ENCODE data around the gene SAMD8. TPM values are rescaled to one million over a fixed set of nuclear protein-coding genes. Genes with fewer than 3 reads are reported as not detected.
"Not testable (repeated sequence)": the region's sequence is repeated elsewhere in the genome, so short reads cannot be mapped to it uniquely, and the experiment has no call there.

Gene SAMD8
- total RNA-seq, 2 experiments from 2014 or later = 17.4 to 18.2 TPM

GRCh38 chr10:75110006-75110632 lies 1.3 kb upstream of the SAMD8 start:
- H3K4me3 Mint-ChIP-seq = peak overlapping the region; percentile 80
- H3K27ac Mint-ChIP-seq = peak overlapping the region; percentile 88
- DNase-seq (no peak), ATAC-seq (no peak)
- POLR2A ChIA-PET = interaction anchor here (0.6 to 1.9 kb wide), 4 partner anchors 17 to 960 kb away, joined by 3 to 13 read pairs (median 4); partner anchors contain the start of genes COMTD1 and VDAC2
- CTCF ChIA-PET = interaction anchor here (0.7 to 7.1 kb wide), 5 partner anchors 10 to 126 kb away, joined by 3 to 61 read pairs (median 10); partner anchors contain the start of gene COMTD1
- peaks cover 8% of the 10 kb centered on the region for H3K36me3 Mint-ChIP-seq (ENCODE audit: low read depth)
- no peaks in the 10 kb centered on the region for H3K9me3 Mint-ChIP-seq (ENCODE audit: insufficient read depth)
- H3K4me1 Mint-ChIP-seq (ENCODE audit: low read depth) = peaks cover 43% of the 10 kb centered on the region
- H3K27me3 Mint-ChIP-seq (ENCODE audit: low read depth) = no peaks in the 10 kb centered on the region

- Mint-ChIP-seq H3K9me3 (ENCODE audit: insufficient read depth) (no peaks in the 10 kb centered on the region), H3K4me3 (peak overlapping the region; percentile 80), H3K27me3 (ENCODE audit: low read depth) (no peaks in the 10 kb centered on the region), H3K4me1 (ENCODE audit: low read depth) (peaks cover 48% of the 10 kb centered on the region), H3K27ac (peak overlapping the region; percentile 88), H3K36me3 (ENCODE audit: low read depth) (peaks cover 15% of the 10 kb centered on the region)
- POLR2A ChIA-PET = interaction anchor here (0.5 to 2.1 kb wide), 9 partner anchors 8 to 282 kb away, joined by 3 to 13 read pairs (median 4); partner anchors contain the start of gene COMTD1
- DNase-seq (peak; percentile 56), ATAC-seq (peak; percentile 38)
- CTCF ChIA-PET = interaction anchor here (1.2 to 7.1 kb wide), 6 partner anchors 54 to 124 kb away, joined by 4 to 61 read pairs (median 8); partner anchors contain the start of genes COMTD1 and VDAC2
These were observed 637 bp downstream of the SAMD8 start for GRCh38 chr10:75111907-75112679.

GRCh38 chr10:75115137-75115536 lies 3.7 kb downstream of the SAMD8 start:
- no peaks in the 10 kb centered on the region for H3K9me3 Mint-ChIP-seq (ENCODE audit: insufficient read depth)
- peaks cover 15% of the 10 kb centered on the region for H3K36me3 Mint-ChIP-seq (ENCODE audit: low read depth)
- H3K4me3 Mint-ChIP-seq = no peak overlapping the region
- ChIA-PET POLR2A (no interaction called here), CTCF (interaction anchor here (0.8 to 7.1 kb wide), 4 partner anchors 14 to 121 kb away, joined by 4 to 61 read pairs (median 4); partner anchors contain the start of gene COMTD1)
- no peak overlapping the region for H3K27ac Mint-ChIP-seq
- H3K27me3 Mint-ChIP-seq (ENCODE audit: low read depth) = no peaks in the 10 kb centered on the region
- ATAC-seq (no peak), DNase-seq (no peak)
- H3K4me1 Mint-ChIP-seq (ENCODE audit: low read depth) = peaks cover 40% of the 10 kb centered on the region

GRCh38 chr10:75116941-75117775 lies 5.7 kb downstream of the SAMD8 start:
- H3K27ac Mint-ChIP-seq; H3K9me3 Mint-ChIP-seq (ENCODE audit: insufficient read depth); H3K27me3 Mint-ChIP-seq (ENCODE audit: low read depth); DNase-seq; H3K4me3 Mint-ChIP-seq; ATAC-seq: not testable (repeated sequence)
- POLR2A ChIA-PET = interaction anchor here (0.7 kb wide), 1 partner anchor 23 kb away, joined by 4 read pairs; no protein-coding TSS in a partner anchor
- H3K36me3 Mint-ChIP-seq (ENCODE audit: low read depth) = peaks cover 15% of the 10 kb centered on the region
- H3K4me1 Mint-ChIP-seq (ENCODE audit: low read depth) = peaks cover 38% of the 10 kb centered on the region
- CTCF ChIA-PET = interaction anchor here (0.6 kb wide), 1 partner anchor 120 kb away, joined by 3 read pairs; no protein-coding TSS in a partner anchor

GRCh38 chr10:75117995-75118394 lies 6.5 kb downstream of the SAMD8 start:
- DNase-seq (no peak), ATAC-seq (no peak)
- H3K27ac Mint-ChIP-seq = no peak overlapping the region
- H3K4me1 Mint-ChIP-seq (ENCODE audit: low read depth) = peaks cover 35% of the 10 kb centered on the region
- CTCF ChIA-PET = interaction anchor here (0.6 kb wide), 1 partner anchor 119 kb away, joined by 3 read pairs; no protein-coding TSS in a partner anchor
- H3K36me3 Mint-ChIP-seq (ENCODE audit: low read depth) = peaks cover 15% of the 10 kb centered on the region
- no peaks in the 10 kb centered on the region for H3K27me3 Mint-ChIP-seq (ENCODE audit: low read depth)
- no peaks in the 10 kb centered on the region for H3K9me3 Mint-ChIP-seq (ENCODE audit: insufficient read depth)
- POLR2A ChIA-PET = no interaction called here
- H3K4me3 Mint-ChIP-seq = no peak overlapping the region

- not testable (repeated sequence) for H3K27me3 Mint-ChIP-seq (ENCODE audit: low read depth); H3K9me3 Mint-ChIP-seq (ENCODE audit: insufficient read depth); H3K27ac Mint-ChIP-seq; H3K4me3 Mint-ChIP-seq; DNase-seq; ATAC-seq
- POLR2A ChIA-PET = interaction anchor here (0.7 kb wide), 1 partner anchor 352 kb away, joined by 3 read pairs; no protein-coding TSS in a partner anchor
- H3K36me3 Mint-ChIP-seq (ENCODE audit: low read depth) = peaks cover 27% of the 10 kb centered on the region
- CTCF ChIA-PET = interaction anchor here (1.0 kb wide), 1 partner anchor 111 kb away, joined by 3 read pairs; no protein-coding TSS in a partner anchor
- H3K4me1 Mint-ChIP-seq (ENCODE audit: low read depth) = peaks cover 32% of the 10 kb centered on the region
These were observed 8.1 kb downstream of the SAMD8 start for GRCh38 chr10:75119444-75120066.

- CTCF ChIA-PET = interaction anchor here (0.7 to 0.9 kb wide), 2 partner anchors 15 to 115 kb away, joined by 3 to 4 read pairs; no protein-coding TSS in a partner anchor
- H3K27ac Mint-ChIP-seq = no peak overlapping the region
- DNase-seq (no peak), ATAC-seq (no peak)
- H3K4me3 Mint-ChIP-seq = no peak overlapping the region
- no peaks in the 10 kb centered on the region for H3K9me3 Mint-ChIP-seq (ENCODE audit: insufficient read depth)
- no peaks in the 10 kb centered on the region for H3K27me3 Mint-ChIP-seq (ENCODE audit: low read depth)
- POLR2A ChIA-PET = interaction anchor here (0.6 kb wide), 1 partner anchor 493 kb away, joined by 5 read pairs; no protein-coding TSS in a partner anchor
- H3K36me3 Mint-ChIP-seq (ENCODE audit: low read depth) = peaks cover 29% of the 10 kb centered on the region
- H3K4me1 Mint-ChIP-seq (ENCODE audit: low read depth) = peaks cover 39% of the 10 kb centered on the region
These were observed 9.9 kb downstream of the SAMD8 start for GRCh38 chr10:75121322-75121721.

- H3K27me3 Mint-ChIP-seq (ENCODE audit: low read depth) = no peaks in the 10 kb centered on the region
- no peaks in the 10 kb centered on the region for H3K9me3 Mint-ChIP-seq (ENCODE audit: insufficient read depth)
- peaks cover 30% of the 10 kb centered on the region for H3K36me3 Mint-ChIP-seq (ENCODE audit: low read depth)
- peaks cover 46% of the 10 kb centered on the region for H3K4me1 Mint-ChIP-seq (ENCODE audit: low read depth)
- DNase-seq (no peak), ATAC-seq (no peak)
- H3K4me3 Mint-ChIP-seq = no peak overlapping the region
- POLR2A ChIA-PET = no interaction called here
- CTCF ChIA-PET = no interaction called here
- H3K27ac Mint-ChIP-seq = no peak overlapping the region
These were observed 11.0 kb downstream of the SAMD8 start for GRCh38 chr10:75122505-75122904.

- Mint-ChIP-seq H3K27ac (peak overlapping the region; percentile 64), H3K9me3 (ENCODE audit: insufficient read depth) (no peaks in the 10 kb centered on the region), H3K36me3 (ENCODE audit: low read depth) (peaks cover 30% of the 10 kb centered on the region), H3K4me1 (ENCODE audit: low read depth) (peaks cover 46% of the 10 kb centered on the region), H3K27me3 (ENCODE audit: low read depth) (no peaks in the 10 kb centered on the region), H3K4me3 (no peak overlapping the region)
- POLR2A ChIA-PET = interaction anchor here (0.6 kb wide), 1 partner anchor 954 kb away, joined by 4 read pairs; no protein-coding TSS in a partner anchor
- CTCF ChIA-PET = interaction anchor here (0.6 to 1.6 kb wide), 4 partner anchors 9 to 879 kb away, joined by 3 to 5 read pairs (median 4); no protein-coding TSS in a partner anchor
- ATAC-seq (no peak), DNase-seq (no peak)
These were observed 11.7 kb downstream of the SAMD8 start for GRCh38 chr10:75123088-75123682.

- Mint-ChIP-seq H3K4me3 (no peak overlapping the region), H3K27me3 (ENCODE audit: low read depth) (no peaks in the 10 kb centered on the region), H3K4me1 (ENCODE audit: low read depth) (peaks cover 52% of the 10 kb centered on the region), H3K36me3 (ENCODE audit: low read depth) (peaks cover 33% of the 10 kb centered on the region), H3K9me3 (ENCODE audit: insufficient read depth) (no peaks in the 10 kb centered on the region), H3K27ac (peak overlapping the region; percentile 56)
- ChIA-PET POLR2A (no interaction called here), CTCF (interaction anchor here (1.1 to 1.2 kb wide), 2 partner anchors 35 to 109 kb away, joined by 3 read pairs; partner anchors contain the start of gene COMTD1)
- no peak for ATAC-seq
- DNase-seq = no peak
These were observed 14.8 kb downstream of the SAMD8 start for GRCh38 chr10:75126277-75126676.

Measured in activated CD8-positive, alpha-beta T cell treated with anti-CD3 and anti-CD28 coated beads, Interleukin-2, amount 10 ng/mL, durations not matched to agents 7 days and 5 days (primary cell).